DND-41 (cell line): ENCODE results near the gene LRRC58.
A peak's percentile ranks its signal among the peaks of the same experiment; 100 is the strongest.

ENCODE experiments used
- ATAC-seq: fragments of 200-7000 bp; cut with Tn5 transposase; 3 replicates; pipeline ENCODE4 v1.9.1; 2021; ENCODE audit warnings: low read depth; ENCODE audit not compliant: insufficient read depth
- DNase-seq: peaks from one replicate; pipeline ENCODE4 v3.0.0-alpha.2; 2020
- H2AFZ ChIP-seq: 2 replicates; pipeline ENCODE4 v1.6.0; 2012; ENCODE audit warnings: low read depth, low read length
- H3K27ac ChIP-seq: 2 replicates; pipeline ENCODE4 v1.5.1; 2012; ENCODE audit warnings: low read length, inconsistent platforms
- H3K27me3 ChIP-seq: fragments of 200-600 bp; sonication (generic); 2 replicates; pipeline ENCODE4 v1.6.0; 2012; ENCODE audit warnings: low read length, mild to moderate bottlenecking, inconsistent platforms; ENCODE audit not compliant: insufficient read depth, poor library complexity
- H3K36me3 ChIP-seq: 2 replicates; pipeline ENCODE4 v1.5.1; 2012; ENCODE audit warnings: low read length, inconsistent platforms; ENCODE audit not compliant: insufficient read depth
- H3K4me1 ChIP-seq: 2 replicates; pipeline ENCODE4 v1.5.1; 2012; ENCODE audit warnings: mild to moderate bottlenecking, low read length; ENCODE audit not compliant: insufficient read depth
- H3K4me2 ChIP-seq: 2 replicates; pipeline ENCODE4 v1.6.0; 2012; ENCODE audit warnings: mild to moderate bottlenecking, moderate library complexity, low read length, inconsistent platforms; ENCODE audit not compliant: insufficient read depth
- H3K4me3 ChIP-seq, 2 experiments: fragments of 200-600 bp in 1 of 2; shearing (Covaris generic) in 1 of 2; 2 replicates each; pipeline ENCODE4 v1.5.1; 2012 to 2016; ENCODE audit warnings: inconsistent platforms in 2 of 2, low read length in 2 of 2, mild to moderate bottlenecking in 2 of 2, low read depth in 1 of 2, moderate library complexity in 1 of 2
- H3K79me2 ChIP-seq: 2 replicates; pipeline ENCODE4 v1.6.0; 2012; ENCODE audit warnings: low read length, inconsistent platforms; ENCODE audit not compliant: insufficient read depth
- H3K9ac ChIP-seq: 2 replicates; pipeline ENCODE4 v1.6.0; 2012; ENCODE audit warnings: low read depth, mild to moderate bottlenecking, inconsistent platforms, low read length, moderate library complexity
- H3K9me3 ChIP-seq: 2 replicates; pipeline ENCODE4 v1.5.1; 2012; ENCODE audit warnings: low read length, moderate library complexity, mild to moderate bottlenecking, inconsistent platforms; ENCODE audit not compliant: insufficient read depth, severe bottlenecking
- H4K20me1 ChIP-seq: 2 replicates; pipeline ENCODE4 v1.6.0; 2012; ENCODE audit warnings: low read length; ENCODE audit not compliant: insufficient read depth
- EZH2 ChIP-seq: IDR thresholded peaks from 3 replicates; pipeline ENCODE4 v1.6.1; 2012; ENCODE audit warnings: borderline replicate concordance, low read depth, mild to moderate bottlenecking, moderate library complexity, low read length, inconsistent platforms; ENCODE audit not compliant: severe bottlenecking
- TF ChIP-seq, protein P1 (sequence below): IDR thresholded peaks from 2 replicates; pipeline ENCODE4 v1.5.1; 2012; ENCODE audit warnings: borderline replicate concordance, low read length, moderate library complexity, mild to moderate bottlenecking; ENCODE audit not compliant: poor library complexity, severe bottlenecking; ENCODE audit errors: extremely low read depth

The LRRC58 gene

DNA sequence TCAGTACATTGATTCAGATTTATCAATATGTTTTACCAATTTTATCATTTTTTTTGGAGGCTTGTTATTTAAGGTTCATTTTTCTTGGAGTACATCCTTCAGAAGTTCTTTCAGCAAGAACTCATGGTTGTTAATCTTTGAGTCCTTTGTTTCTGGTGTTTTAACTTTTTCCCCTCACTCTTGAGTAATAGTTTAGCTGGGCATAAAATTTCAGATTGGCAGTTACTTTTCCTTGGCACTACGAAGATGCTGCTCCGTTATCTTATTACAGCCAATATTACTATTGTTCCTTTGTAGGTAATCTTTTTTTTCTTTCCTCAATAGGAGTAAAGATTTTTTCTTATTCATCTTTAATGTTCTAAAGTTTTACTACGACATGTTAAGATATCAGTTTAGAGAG, 9.8 kb downstream of the LRRC58 start:
- H3K4me1 ChIP-seq = peaks cover 9% of the 10 kb centered on the region
- peaks cover 51% of the 10 kb centered on the region for H4K20me1 ChIP-seq
- no peak for TF ChIP-seq EZH2
- TF ChIP-seq, protein P1, sequence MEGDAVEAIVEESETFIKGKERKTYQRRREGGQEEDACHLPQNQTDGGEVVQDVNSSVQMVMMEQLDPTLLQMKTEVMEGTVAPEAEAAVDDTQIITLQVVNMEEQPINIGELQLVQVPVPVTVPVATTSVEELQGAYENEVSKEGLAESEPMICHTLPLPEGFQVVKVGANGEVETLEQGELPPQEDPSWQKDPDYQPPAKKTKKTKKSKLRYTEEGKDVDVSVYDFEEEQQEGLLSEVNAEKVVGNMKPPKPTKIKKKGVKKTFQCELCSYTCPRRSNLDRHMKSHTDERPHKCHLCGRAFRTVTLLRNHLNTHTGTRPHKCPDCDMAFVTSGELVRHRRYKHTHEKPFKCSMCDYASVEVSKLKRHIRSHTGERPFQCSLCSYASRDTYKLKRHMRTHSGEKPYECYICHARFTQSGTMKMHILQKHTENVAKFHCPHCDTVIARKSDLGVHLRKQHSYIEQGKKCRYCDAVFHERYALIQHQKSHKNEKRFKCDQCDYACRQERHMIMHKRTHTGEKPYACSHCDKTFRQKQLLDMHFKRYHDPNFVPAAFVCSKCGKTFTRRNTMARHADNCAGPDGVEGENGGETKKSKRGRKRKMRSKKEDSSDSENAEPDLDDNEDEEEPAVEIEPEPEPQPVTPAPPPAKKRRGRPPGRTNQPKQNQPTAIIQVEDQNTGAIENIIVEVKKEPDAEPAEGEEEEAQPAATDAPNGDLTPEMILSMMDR = no peak
- H2AFZ ChIP-seq = no peak overlapping the region
- H3K79me2 ChIP-seq = peaks cover 99% of the 10 kb centered on the region
- no peak overlapping the region for H3K27ac ChIP-seq
- no peaks in the 10 kb centered on the region for H3K27me3 ChIP-seq
- no peak overlapping the region for H3K9ac ChIP-seq
- H3K9me3 ChIP-seq = peaks cover 36% of the 10 kb centered on the region
- ATAC-seq (no peak), DNase-seq (no peak)
- no peak overlapping the region for H3K4me2 ChIP-seq
- peaks cover 86% of the 10 kb centered on the region for H3K36me3 ChIP-seq
- no peak overlapping the region for H3K4me3 ChIP-seq

DNA sequence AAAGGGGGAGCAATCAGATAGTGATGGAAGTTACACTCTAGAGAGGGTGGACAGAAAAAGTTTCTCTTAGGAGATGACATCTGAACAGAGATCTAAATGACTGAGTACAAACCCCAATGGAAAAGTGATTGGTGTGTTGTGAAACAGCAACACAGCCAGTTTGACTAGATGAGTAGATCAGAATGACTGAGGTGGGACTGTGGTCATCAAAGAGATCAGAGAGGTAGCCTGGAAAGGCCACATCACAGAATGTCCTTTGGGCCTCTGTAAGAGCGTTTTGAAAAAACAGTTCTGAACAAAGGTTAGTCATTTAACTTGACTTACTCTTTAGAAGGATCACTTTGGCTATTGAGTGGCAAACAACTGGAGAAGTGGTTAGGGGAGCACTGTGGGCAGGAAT, 10.6 kb downstream of the LRRC58 start:
- Histone ChIP-seq H3K36me3 (peaks cover 84% of the 10 kb centered on the region), H4K20me1 (peaks cover 50% of the 10 kb centered on the region), H3K27me3 (no peaks in the 10 kb centered on the region), H3K4me1 (0 out of 2 replicates have a peak, but pooled peaks cover 1% of the 10 kb centered on the region), H3K9ac (no peak overlapping the region), H3K27ac (no peak overlapping the region), H3K79me2 (peaks cover 93% of the 10 kb centered on the region), H3K9me3 (peaks cover 34% of the 10 kb centered on the region), H2AFZ (no peak overlapping the region), H3K4me2 (no peak overlapping the region), H3K4me3 (no peak overlapping the region)
- TF ChIP-seq EZH2 = no peak
- TF ChIP-seq, protein P1 = no peak
- DNase-seq (no peak), ATAC-seq (peak; percentile 19; the same call in 1 of the 3 replicates)

DNA sequence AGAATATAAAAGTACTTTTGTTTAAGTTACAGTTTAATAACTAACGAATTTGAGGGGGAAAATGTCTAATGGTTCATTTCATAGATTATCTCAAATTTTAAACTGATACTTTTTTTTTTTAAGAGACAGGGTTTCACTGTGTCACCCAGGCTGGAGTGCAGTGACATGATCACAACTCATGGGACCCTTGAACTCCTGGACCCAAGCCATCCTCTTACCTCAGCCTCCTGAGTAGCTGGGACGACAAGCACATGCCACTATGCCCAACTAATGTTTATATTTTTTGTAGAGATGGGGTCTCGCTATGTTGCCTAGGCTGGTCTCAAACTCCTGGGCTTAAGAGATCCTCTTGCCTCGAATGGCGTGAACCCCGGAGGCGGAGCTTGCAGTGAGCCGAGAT, 16.5 kb downstream of the LRRC58 start:
- no peak for TF ChIP-seq EZH2
- Histone ChIP-seq H3K4me1 (no peaks in the 10 kb centered on the region), H3K27me3 (no peaks in the 10 kb centered on the region), H4K20me1 (peaks cover 30% of the 10 kb centered on the region), H3K9ac (no peak overlapping the region), H3K36me3 (peaks cover 87% of the 10 kb centered on the region), H2AFZ (no peak overlapping the region), H3K4me2 (no peak overlapping the region), H3K27ac (no peak overlapping the region), H3K79me2 (peaks cover 37% of the 10 kb centered on the region), H3K4me3 (no peak overlapping the region), H3K9me3 (no peaks in the 10 kb centered on the region)
- ATAC-seq (no peak), DNase-seq (no peak)

DNA sequence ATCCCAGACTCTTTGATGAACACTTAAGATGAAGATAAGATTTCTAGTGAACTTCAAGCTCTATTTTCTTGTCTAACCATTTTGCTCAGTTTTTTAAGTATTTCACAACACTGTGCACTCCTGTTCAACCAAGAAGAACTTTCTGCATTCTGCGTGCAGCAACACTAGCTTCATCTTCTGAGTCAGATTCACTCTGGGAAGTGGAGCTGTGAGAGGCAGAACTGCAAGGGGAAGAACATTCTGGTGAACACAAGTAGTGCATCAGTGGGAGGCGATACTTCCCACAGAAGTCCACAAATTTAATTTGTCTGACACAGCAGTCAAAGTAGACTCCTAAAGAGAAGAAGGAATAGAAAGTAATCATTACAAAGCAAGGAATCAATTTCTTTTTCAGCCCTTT, 18.1 kb downstream of the LRRC58 start:
- H3K9ac ChIP-seq = no peak overlapping the region
- no peak overlapping the region for H3K4me3 ChIP-seq
- TF ChIP-seq, protein P1 = no peak
- TF ChIP-seq EZH2 = no peak
- no peaks in the 10 kb centered on the region for H3K27me3 ChIP-seq
- H3K4me2 ChIP-seq = no peak overlapping the region
- DNase-seq = no peak
- ATAC-seq = no peak
- peaks cover 77% of the 10 kb centered on the region for H3K36me3 ChIP-seq
- H3K4me1 ChIP-seq = no peaks in the 10 kb centered on the region
- H3K9me3 ChIP-seq = no peaks in the 10 kb centered on the region
- H2AFZ ChIP-seq = no peak overlapping the region
- H3K27ac ChIP-seq = no peak overlapping the region
- H4K20me1 ChIP-seq = peaks cover 17% of the 10 kb centered on the region
- peaks cover 22% of the 10 kb centered on the region for H3K79me2 ChIP-seq
